Measurements from ENCODE around the gene PPFIA3. TPM values are rescaled to one million over a fixed set of nuclear protein-coding genes. Genes with fewer than 3 reads are reported as not detected.

Gene PPFIA3
- total and polyA plus RNA-seq, 2 experiments from 2014 or later = 25.4 to 29.7 TPM

DNA sequence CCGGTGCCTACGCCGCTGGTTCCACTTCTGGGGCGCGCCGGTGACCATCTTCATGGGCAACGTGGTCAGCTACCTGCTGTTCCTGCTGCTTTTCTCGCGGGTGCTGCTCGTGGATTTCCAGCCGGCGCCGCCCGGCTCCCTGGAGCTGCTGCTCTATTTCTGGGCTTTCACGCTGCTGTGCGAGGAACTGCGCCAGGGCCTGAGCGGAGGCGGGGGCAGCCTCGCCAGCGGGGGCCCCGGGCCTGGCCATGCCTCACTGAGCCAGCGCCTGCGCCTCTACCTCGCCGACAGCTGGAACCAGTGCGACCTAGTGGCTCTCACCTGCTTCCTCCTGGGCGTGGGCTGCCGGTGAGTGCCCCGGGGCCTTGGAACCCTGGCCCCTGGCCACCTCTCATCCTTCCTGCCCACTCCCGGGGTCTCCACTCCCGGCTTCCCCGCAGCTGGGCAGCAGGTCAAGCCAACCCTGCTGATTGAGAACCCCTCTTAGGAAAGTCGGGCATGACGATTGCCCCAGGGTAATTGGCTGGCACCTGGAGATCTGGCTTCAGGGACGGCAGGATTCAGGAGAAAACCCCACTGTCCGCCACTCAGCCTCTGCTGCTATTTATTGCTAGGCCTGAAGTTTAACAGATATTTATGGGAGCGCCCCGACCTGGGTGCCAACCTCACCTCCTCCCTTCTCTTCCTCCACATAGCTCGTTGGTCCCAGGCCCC lies 77.3 kb downstream of the PPFIA3 start:
- H3K4me2 ChIP-seq = no peak overlapping the region
- no peak overlapping the region for H3K4me3 ChIP-seq
- H3K9me2 ChIP-seq (ENCODE audit: insufficient read depth) = no peaks in the 10 kb centered on the region
- Mint-ChIP-seq H3K27me3 (ENCODE audit: insufficient read depth, low read depth, poor library complexity) (peaks cover 4% of the 10 kb centered on the region), H3K9me3 (no peaks in the 10 kb centered on the region; the same call in 1 of the 3 replicates), H3K4me1 (no peaks in the 10 kb centered on the region; the same call in 2 of the 3 replicates), H3K4me3 (no peak overlapping the region), H3K27ac (no peak overlapping the region), H3K36me3 (ENCODE audit: low read depth) (peaks cover 8% of the 10 kb centered on the region; the same call in 1 of the 3 replicates)
- H3F3A ChIP-seq (replicated peaks; ENCODE audit: low read depth) = 0 out of 2 replicates have a peak, but pooled peaks cover 3% of the 10 kb centered on the region
- TF ChIP-seq ZNF114 (CRISPR knock-in tag; IDR thresholded peaks at IDR 0.05) (no peak), NANOG (IDR thresholded peaks at IDR 0.05; ENCODE audit: borderline replicate concordance) (no peak), STAT1 (IDR thresholded peaks at IDR 0.05; ENCODE audit: unreplicated experiment) (no peak), EZH2 (IDR thresholded peaks at IDR 0.05; ENCODE audit: low read depth, unreplicated experiment) (no peak)
- TF ChIP-seq, protein P1, sequence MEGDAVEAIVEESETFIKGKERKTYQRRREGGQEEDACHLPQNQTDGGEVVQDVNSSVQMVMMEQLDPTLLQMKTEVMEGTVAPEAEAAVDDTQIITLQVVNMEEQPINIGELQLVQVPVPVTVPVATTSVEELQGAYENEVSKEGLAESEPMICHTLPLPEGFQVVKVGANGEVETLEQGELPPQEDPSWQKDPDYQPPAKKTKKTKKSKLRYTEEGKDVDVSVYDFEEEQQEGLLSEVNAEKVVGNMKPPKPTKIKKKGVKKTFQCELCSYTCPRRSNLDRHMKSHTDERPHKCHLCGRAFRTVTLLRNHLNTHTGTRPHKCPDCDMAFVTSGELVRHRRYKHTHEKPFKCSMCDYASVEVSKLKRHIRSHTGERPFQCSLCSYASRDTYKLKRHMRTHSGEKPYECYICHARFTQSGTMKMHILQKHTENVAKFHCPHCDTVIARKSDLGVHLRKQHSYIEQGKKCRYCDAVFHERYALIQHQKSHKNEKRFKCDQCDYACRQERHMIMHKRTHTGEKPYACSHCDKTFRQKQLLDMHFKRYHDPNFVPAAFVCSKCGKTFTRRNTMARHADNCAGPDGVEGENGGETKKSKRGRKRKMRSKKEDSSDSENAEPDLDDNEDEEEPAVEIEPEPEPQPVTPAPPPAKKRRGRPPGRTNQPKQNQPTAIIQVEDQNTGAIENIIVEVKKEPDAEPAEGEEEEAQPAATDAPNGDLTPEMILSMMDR (conservative IDR thresholded peaks at IDR 0.05; ENCODE audit: low read depth in 2 of 2) = no peak
- TF ChIP-seq, protein P2, sequence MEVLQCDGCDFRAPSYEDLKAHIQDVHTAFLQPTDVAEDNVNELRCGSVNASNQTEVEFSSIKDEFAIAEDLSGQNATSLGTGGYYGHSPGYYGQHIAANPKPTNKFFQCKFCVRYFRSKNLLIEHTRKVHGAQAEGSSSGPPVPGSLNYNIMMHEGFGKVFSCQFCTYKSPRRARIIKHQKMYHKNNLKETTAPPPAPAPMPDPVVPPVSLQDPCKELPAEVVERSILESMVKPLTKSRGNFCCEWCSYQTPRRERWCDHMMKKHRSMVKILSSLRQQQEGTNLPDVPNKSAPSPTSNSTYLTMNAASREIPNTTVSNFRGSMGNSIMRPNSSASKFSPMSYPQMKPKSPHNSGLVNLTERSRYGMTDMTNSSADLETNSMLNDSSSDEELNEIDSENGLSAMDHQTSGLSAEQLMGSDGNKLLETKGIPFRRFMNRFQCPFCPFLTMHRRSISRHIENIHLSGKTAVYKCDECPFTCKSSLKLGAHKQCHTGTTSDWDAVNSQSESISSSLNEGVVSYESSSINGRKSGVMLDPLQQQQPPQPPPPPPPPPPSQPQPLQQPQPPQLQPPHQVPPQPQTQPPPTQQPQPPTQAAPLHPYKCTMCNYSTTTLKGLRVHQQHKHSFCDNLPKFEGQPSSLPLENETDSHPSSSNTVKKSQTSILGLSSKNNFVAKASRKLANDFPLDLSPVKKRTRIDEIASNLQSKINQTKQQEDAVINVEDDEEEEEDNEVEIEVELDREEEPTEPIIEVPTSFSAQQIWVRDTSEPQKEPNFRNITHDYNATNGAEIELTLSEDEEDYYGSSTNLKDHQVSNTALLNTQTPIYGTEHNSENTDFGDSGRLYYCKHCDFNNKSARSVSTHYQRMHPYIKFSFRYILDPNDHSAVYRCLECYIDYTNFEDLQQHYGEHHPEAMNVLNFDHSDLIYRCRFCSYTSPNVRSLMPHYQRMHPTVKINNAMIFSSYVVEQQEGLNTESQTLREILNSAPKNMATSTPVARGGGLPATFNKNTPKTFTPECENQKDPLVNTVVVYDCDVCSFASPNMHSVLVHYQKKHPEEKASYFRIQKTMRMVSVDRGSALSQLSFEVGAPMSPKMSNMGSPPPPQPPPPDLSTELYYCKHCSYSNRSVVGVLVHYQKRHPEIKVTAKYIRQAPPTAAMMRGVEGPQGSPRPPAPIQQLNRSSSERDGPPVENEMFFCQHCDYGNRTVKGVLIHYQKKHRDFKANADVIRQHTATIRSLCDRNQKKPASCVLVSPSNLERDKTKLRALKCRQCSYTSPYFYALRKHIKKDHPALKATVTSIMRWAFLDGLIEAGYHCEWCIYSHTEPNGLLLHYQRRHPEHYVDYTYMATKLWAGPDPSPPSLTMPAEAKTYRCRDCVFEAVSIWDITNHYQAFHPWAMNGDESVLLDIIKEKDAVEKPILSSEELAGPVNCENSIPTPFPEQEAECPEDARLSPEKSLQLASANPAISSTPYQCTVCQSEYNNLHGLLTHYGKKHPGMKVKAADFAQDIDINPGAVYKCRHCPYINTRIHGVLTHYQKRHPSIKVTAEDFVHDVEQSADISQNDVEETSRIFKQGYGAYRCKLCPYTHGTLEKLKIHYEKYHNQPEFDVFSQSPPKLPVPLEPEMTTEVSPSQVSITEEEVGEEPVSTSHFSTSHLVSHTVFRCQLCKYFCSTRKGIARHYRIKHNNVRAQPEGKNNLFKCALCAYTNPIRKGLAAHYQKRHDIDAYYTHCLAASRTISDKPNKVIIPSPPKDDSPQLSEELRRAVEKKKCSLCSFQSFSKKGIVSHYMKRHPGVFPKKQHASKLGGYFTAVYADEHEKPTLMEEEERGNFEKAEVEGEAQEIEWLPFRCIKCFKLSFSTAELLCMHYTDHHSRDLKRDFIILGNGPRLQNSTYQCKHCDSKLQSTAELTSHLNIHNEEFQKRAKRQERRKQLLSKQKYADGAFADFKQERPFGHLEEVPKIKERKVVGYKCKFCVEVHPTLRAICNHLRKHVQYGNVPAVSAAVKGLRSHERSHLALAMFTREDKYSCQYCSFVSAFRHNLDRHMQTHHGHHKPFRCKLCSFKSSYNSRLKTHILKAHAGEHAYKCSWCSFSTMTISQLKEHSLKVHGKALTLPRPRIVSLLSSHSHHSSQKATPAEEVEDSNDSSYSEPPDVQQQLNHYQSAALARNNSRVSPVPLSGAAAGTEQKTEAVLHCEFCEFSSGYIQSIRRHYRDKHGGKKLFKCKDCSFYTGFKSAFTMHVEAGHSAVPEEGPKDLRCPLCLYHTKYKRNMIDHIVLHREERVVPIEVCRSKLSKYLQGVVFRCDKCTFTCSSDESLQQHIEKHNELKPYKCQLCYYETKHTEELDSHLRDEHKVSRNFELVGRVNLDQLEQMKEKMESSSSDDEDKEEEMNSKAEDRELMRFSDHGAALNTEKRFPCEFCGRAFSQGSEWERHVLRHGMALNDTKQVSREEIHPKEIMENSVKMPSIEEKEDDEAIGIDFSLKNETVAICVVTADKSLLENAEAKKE (CRISPR knock-in tag; IDR thresholded peaks at IDR 0.05) = no peak
- DNase-seq (ENCODE audit: low spot score) (peak; percentile 24), ATAC-seq (peak; percentile 63)
- no peaks in the 10 kb centered on the region for H3K4me1 ChIP-seq (ENCODE audit: insufficient read depth)
- no peaks in the 10 kb centered on the region for H3K36me3 ChIP-seq (ENCODE audit: insufficient read depth)
- no peak overlapping the region for H2AFZ ChIP-seq
- no peaks in the 10 kb centered on the region for H4K20me1 ChIP-seq (replicated peaks; ENCODE audit: insufficient read depth)
- H3K27ac ChIP-seq (ENCODE audit: low read depth) = no peak overlapping the region
- H3K79me2 ChIP-seq (replicated peaks; ENCODE audit: insufficient read depth) = no peaks in the 10 kb centered on the region
- H3K27me3 ChIP-seq (ENCODE audit: insufficient read depth) = no peaks in the 10 kb centered on the region
